ENCODE results near the gene RPP38.

DNA sequence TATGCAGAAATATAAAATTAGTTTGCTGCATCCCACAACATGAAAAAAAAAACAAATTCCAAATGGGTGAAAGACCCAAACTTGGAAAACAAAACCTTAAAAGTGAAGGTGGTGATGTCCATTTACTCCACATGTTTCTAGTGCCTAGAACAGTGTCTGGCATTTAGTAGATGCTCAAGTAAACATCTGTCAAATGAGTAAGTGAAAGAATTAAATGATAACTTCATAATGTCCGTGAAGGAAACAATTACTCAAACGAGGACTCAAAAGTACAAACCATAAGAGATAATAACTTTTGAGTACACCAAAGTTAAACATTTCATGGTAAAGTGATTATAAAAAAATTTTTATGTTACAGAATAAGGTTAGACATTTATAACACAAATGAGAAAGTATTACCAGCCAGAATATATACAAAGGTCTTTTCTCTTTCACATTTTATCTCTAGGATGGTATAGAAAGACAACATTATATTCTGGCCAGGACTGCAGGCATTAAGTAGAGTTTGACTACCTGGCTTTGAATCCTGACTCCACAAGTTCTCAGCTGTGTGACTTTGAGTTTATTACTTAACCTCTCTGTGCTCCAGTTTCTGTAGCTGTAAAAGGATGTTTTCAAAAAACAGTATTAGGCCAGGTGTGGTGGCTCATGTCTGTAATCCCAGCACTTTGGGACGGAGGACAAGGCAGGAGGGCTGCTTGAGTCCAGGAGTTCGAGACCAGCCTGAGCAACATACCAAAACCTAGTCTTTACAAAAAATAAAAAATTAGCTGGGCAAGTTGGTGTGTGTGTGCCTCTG, 50.6 kb downstream of the RPP38 start:
- TF ChIP-seq POLR2A (IDR thresholded peaks at IDR 0.05; ENCODE audit: low read length) (no peak), CTCF (IDR thresholded peaks at IDR 0.05) (no peak), CHD2 (IDR thresholded peaks at IDR 0.05; ENCODE audit: low read length, partially characterized antibody) (no peak), NR3C1 (IDR thresholded peaks at IDR 0.05) (no peak), RNF2 (IDR thresholded peaks at IDR 0.05; ENCODE audit: borderline replicate concordance, low read depth) (no peak)

All from A549 (cell line).